Astrocyte (in vitro differentiated cells and primary cell): Measurements from ENCODE around the gene POU6F2. TPM values are rescaled to one million over a fixed set of nuclear protein-coding genes. Genes with fewer than 3 reads are reported as not detected.

Source experiments
- DNase-seq: peaks from one replicate; pipeline ENCODE4 v3.0.0-alpha.2; 2010; ENCODE audit warnings: low read depth
- FAIRE-seq: peaks from 2 replicates; lab custom pipeline; 2011; peaks lifted over from hg19 to GRCh38; lab: Jason Lieb, UNC
- H2AFZ ChIP-seq: 2 replicates; pipeline ENCODE4 v1.6.0; 2012; ENCODE audit warnings: low read depth, low read length, inconsistent platforms
- H3K27ac ChIP-seq: 2 replicates; pipeline ENCODE4 v1.5.1; 2011; ENCODE audit warnings: low read depth, low read length, inconsistent platforms
- H3K27me3 ChIP-seq: 2 replicates; pipeline ENCODE4 v1.6.0; 2011; ENCODE audit warnings: low read length, inconsistent platforms; ENCODE audit not compliant: insufficient read depth
- H3K36me3 ChIP-seq: 2 replicates; pipeline ENCODE4 v1.5.1; 2011; ENCODE audit warnings: low read length, inconsistent platforms; ENCODE audit not compliant: insufficient read depth
- H3K4me1 ChIP-seq: 2 replicates; pipeline ENCODE4 v1.5.1; 2011; ENCODE audit warnings: low read length, inconsistent platforms; ENCODE audit not compliant: insufficient read depth
- H3K4me2 ChIP-seq: 2 replicates; pipeline ENCODE4 v1.6.0; 2012; ENCODE audit warnings: low read length, inconsistent platforms
- H3K4me3 ChIP-seq: 2 replicates; pipeline ENCODE4 v1.5.1; 2011; ENCODE audit warnings: low read depth, mild to moderate bottlenecking, low read length, inconsistent platforms; ENCODE audit not compliant: insufficient read depth
- H3K79me2 ChIP-seq: 2 replicates; pipeline ENCODE4 v1.6.0; 2012; ENCODE audit warnings: mild to moderate bottlenecking, low read length, inconsistent platforms; ENCODE audit not compliant: insufficient read depth
- H3K9ac ChIP-seq: 2 replicates; pipeline ENCODE4 v1.6.0; 2012; ENCODE audit warnings: mild to moderate bottlenecking, low read length, inconsistent platforms
- H3K9me3 ChIP-seq: 2 replicates; pipeline ENCODE4 v1.5.1; 2012; ENCODE audit warnings: low read depth, mild to moderate bottlenecking, low read length, inconsistent platforms; ENCODE audit not compliant: insufficient read depth
- H4K20me1 ChIP-seq: 2 replicates; pipeline ENCODE4 v1.6.0; 2012; ENCODE audit warnings: low read length, inconsistent platforms; ENCODE audit not compliant: insufficient read depth
- H3K27ac Mint-ChIP-seq: one replicate; pipeline ENCODE4 v1.8.0; 2021; ENCODE audit warnings: mild to moderate bottlenecking, mixed read lengths; ENCODE audit not compliant: unreplicated experiment
- H3K27me3 Mint-ChIP-seq: one replicate; pipeline ENCODE4 v1.8.0; 2021; ENCODE audit warnings: low read depth, mixed read lengths; ENCODE audit not compliant: unreplicated experiment
- H3K36me3 Mint-ChIP-seq: one replicate; pipeline ENCODE4 v1.8.0; 2021; ENCODE audit warnings: low read depth, mixed read lengths; ENCODE audit not compliant: unreplicated experiment
- H3K4me1 Mint-ChIP-seq: one replicate; pipeline ENCODE4 v1.8.0; 2021; ENCODE audit warnings: low read depth, mixed read lengths; ENCODE audit not compliant: unreplicated experiment
- H3K4me3 Mint-ChIP-seq: one replicate; pipeline ENCODE4 v1.8.0; 2021; ENCODE audit warnings: mild to moderate bottlenecking, moderate library complexity, mixed read lengths; ENCODE audit not compliant: unreplicated experiment
- H3K9me3 Mint-ChIP-seq: one replicate; pipeline ENCODE4 v1.8.0; 2021; ENCODE audit warnings: mild to moderate bottlenecking, mixed read lengths; ENCODE audit not compliant: unreplicated experiment
- CTCF ChIP-seq: IDR thresholded peaks from 2 replicates; pipeline ENCODE4 v1.5.1; 2011; ENCODE audit warnings: low read depth, mild to moderate bottlenecking, inconsistent platforms, low read length, moderate library complexity; ENCODE audit not compliant: insufficient read depth
- EZH2 ChIP-seq: IDR thresholded peaks from 2 replicates; pipeline ENCODE4 v1.6.1; 2012; ENCODE audit warnings: mild to moderate bottlenecking, low read length, inconsistent platforms; ENCODE audit not compliant: insufficient read depth
- total RNA-seq: library from RNA; stranded (reverse); gene quantifications from 2 replicates; pipeline ENCODE4 v1.2.1, GENCODE V29; 2021

Gene POU6F2
- total RNA-seq, 1 donor from 2014 or later, result 0.45 TPM

- no peak for FAIRE-seq
- no peak overlapping the region for H3K27ac Mint-ChIP-seq
These were observed 428.8 kb downstream of the POU6F2 start for GRCh38 chr7:39406467-39406866.

GRCh38 chr7:39407137-39407536 lies 429.4 kb downstream of the POU6F2 start:
- Histone ChIP-seq H3K4me3 (no peak overlapping the region), H3K9ac (no peak overlapping the region), H3K4me2 (no peak overlapping the region), H3K9me3 (no peaks in the 10 kb centered on the region), H3K79me2 (no peaks in the 10 kb centered on the region), H3K36me3 (no peaks in the 10 kb centered on the region), H4K20me1 (no peaks in the 10 kb centered on the region), H2AFZ (no peak overlapping the region), H3K27me3 (peaks cover 3% of the 10 kb centered on the region), H3K4me1 (no peaks in the 10 kb centered on the region), H3K27ac (no peak overlapping the region)
- Mint-ChIP-seq H3K4me1 (peaks cover 11% of the 10 kb centered on the region), H3K27ac (no peak overlapping the region), H3K36me3 (no peaks in the 10 kb centered on the region), H3K4me3 (no peak overlapping the region), H3K27me3 (peaks cover 7% of the 10 kb centered on the region), H3K9me3 (no peaks in the 10 kb centered on the region)
- no peak for DNase-seq
- TF ChIP-seq CTCF (no peak), EZH2 (no peak)
- FAIRE-seq, result no peak

More at GRCh38 chr7:39406467-39406866, 428.8 kb downstream of the POU6F2 start:
- Mint-ChIP-seq H3K4me1 (peaks cover 11% of the 10 kb centered on the region), H3K36me3 (no peaks in the 10 kb centered on the region), H3K27me3 (peaks cover 7% of the 10 kb centered on the region), H3K9me3 (no peaks in the 10 kb centered on the region), H3K4me3 (no peak overlapping the region)
- Histone ChIP-seq H3K4me3 (no peak overlapping the region), H3K9me3 (no peaks in the 10 kb centered on the region), H4K20me1 (no peaks in the 10 kb centered on the region), H3K9ac (no peak overlapping the region), H3K4me1 (no peaks in the 10 kb centered on the region), H3K27me3 (peaks cover 3% of the 10 kb centered on the region), H3K27ac (no peak overlapping the region), H3K36me3 (no peaks in the 10 kb centered on the region), H3K4me2 (no peak overlapping the region), H3K79me2 (no peaks in the 10 kb centered on the region), H2AFZ (no peak overlapping the region)
- TF ChIP-seq CTCF (no peak), EZH2 (no peak)
- no peak for DNase-seq

- H3K4me1 ChIP-seq, result no peaks in the 10 kb centered on the region
- H2AFZ ChIP-seq, result no peak overlapping the region
- no peaks in the 10 kb centered on the region for H3K36me3 Mint-ChIP-seq
- no peaks in the 10 kb centered on the region for H3K9me3 ChIP-seq
- no peaks in the 10 kb centered on the region for H4K20me1 ChIP-seq
- no peaks in the 10 kb centered on the region for H3K79me2 ChIP-seq
- no peak overlapping the region for H3K4me3 Mint-ChIP-seq
- peaks cover 3% of the 10 kb centered on the region for H3K27me3 ChIP-seq
- H3K4me1 Mint-ChIP-seq, result peaks cover 11% of the 10 kb centered on the region
- H3K4me3 ChIP-seq, result no peak overlapping the region
- H3K27ac ChIP-seq, result no peak overlapping the region
- DNase-seq (no peak), FAIRE-seq (no peak)
- H3K9ac ChIP-seq, result no peak overlapping the region
- no peak overlapping the region for H3K27ac Mint-ChIP-seq
- no peak for TF ChIP-seq CTCF
- no peak for TF ChIP-seq EZH2
- H3K27me3 Mint-ChIP-seq, result peaks cover 7% of the 10 kb centered on the region
- H3K4me2 ChIP-seq, result no peak overlapping the region
- no peaks in the 10 kb centered on the region for H3K36me3 ChIP-seq
- H3K9me3 Mint-ChIP-seq, result no peaks in the 10 kb centered on the region
These were observed 430.0 kb downstream of the POU6F2 start for GRCh38 chr7:39407723-39408122.
